Measurements from ENCODE around the gene ZDHHC14.
"Not testable (repeated sequence)": the region's sequence is repeated elsewhere in the genome, so short reads cannot be mapped to it uniquely, and the experiment has no call there.

Gene ZDHHC14

GRCh38 chr6:157408427-157408826 lies 27.4 kb downstream of the ZDHHC14 start:
- not testable (repeated sequence) for DNase-seq

GRCh38 chr6:157410045-157410444 lies 29.1 kb downstream of the ZDHHC14 start:
- DNase-seq, result no peak

GRCh38 chr6:157411368-157411767 lies 30.4 kb downstream of the ZDHHC14 start:
- no peak for DNase-seq

- no peak for DNase-seq
Observed at GRCh38 chr6:157412791-157413190, 31.8 kb downstream of the ZDHHC14 start.

- DNase-seq, result no peak
Observed at GRCh38 chr6:157420497-157420896, 39.5 kb downstream of the ZDHHC14 start.

GRCh38 chr6:157424491-157425020 lies 43.6 kb downstream of the ZDHHC14 start:
- no peak for DNase-seq

GRCh38 chr6:157427969-157428368 lies 47.0 kb downstream of the ZDHHC14 start:
- no peak for DNase-seq

- no peak for DNase-seq
Observed at GRCh38 chr6:157428427-157429202, 47.6 kb downstream of the ZDHHC14 start.

- DNase-seq, result no peak
Observed at GRCh38 chr6:157429248-157429647, 48.3 kb downstream of the ZDHHC14 start.

GRCh38 chr6:157430834-157431233 lies 49.8 kb downstream of the ZDHHC14 start:
- no peak for DNase-seq

- DNase-seq, result no peak
Observed at GRCh38 chr6:157432231-157432891, 51.4 kb downstream of the ZDHHC14 start.

- DNase-seq, result no peak
Observed at GRCh38 chr6:157432892-157433265, 51.9 kb downstream of the ZDHHC14 start.

- no peak for DNase-seq
Observed at GRCh38 chr6:157433678-157434081, 52.7 kb downstream of the ZDHHC14 start.

- no peak for DNase-seq
Observed at GRCh38 chr6:157434349-157435033, 53.5 kb downstream of the ZDHHC14 start.

GRCh38 chr6:157436219-157436943 lies 55.4 kb downstream of the ZDHHC14 start:
- no peak for DNase-seq

- no peak for DNase-seq
Observed at GRCh38 chr6:157436944-157437336, 56.0 kb downstream of the ZDHHC14 start.

GRCh38 chr6:157438611-157439111 lies 57.7 kb downstream of the ZDHHC14 start:
- DNase-seq, result no peak

- DNase-seq, result no peak
Observed at GRCh38 chr6:157440171-157440570, 59.2 kb downstream of the ZDHHC14 start.

GRCh38 chr6:157442291-157442690 lies 61.3 kb downstream of the ZDHHC14 start:
- DNase-seq, result no peak

GRCh38 chr6:157443066-157443800 lies 62.2 kb downstream of the ZDHHC14 start:
- peak; percentile 23 for DNase-seq

GRCh38 chr6:157445277-157446009 lies 64.5 kb downstream of the ZDHHC14 start:
- no peak for DNase-seq
